Retinal pigment epithelial cell (primary cell): ENCODE measurements around the gene ATG4D.

Source experiments
- DNase-seq: peaks from one replicate; pipeline ENCODE4 v3.0.0-alpha.2; 2010; ENCODE audit warnings: low read depth
- H3K4me3 ChIP-seq: 2 replicates; pipeline ENCODE4 v1.5.1; 2011; ENCODE audit warnings: mild to moderate bottlenecking, low read length, control low read depth, moderate library complexity
- TF ChIP-seq, protein P1 (sequence below): conservative IDR thresholded peaks from 2 replicates; pipeline ENCODE4 v1.5.1; 2011; ENCODE audit warnings: low read depth, low read length, control low read depth, inconsistent platforms

ATG4D gene

GRCh38 chr19:10560154-10560553 is 16.4 kb downstream of the ATG4D start:
- no peak for DNase-seq
- TF ChIP-seq, protein P1, sequence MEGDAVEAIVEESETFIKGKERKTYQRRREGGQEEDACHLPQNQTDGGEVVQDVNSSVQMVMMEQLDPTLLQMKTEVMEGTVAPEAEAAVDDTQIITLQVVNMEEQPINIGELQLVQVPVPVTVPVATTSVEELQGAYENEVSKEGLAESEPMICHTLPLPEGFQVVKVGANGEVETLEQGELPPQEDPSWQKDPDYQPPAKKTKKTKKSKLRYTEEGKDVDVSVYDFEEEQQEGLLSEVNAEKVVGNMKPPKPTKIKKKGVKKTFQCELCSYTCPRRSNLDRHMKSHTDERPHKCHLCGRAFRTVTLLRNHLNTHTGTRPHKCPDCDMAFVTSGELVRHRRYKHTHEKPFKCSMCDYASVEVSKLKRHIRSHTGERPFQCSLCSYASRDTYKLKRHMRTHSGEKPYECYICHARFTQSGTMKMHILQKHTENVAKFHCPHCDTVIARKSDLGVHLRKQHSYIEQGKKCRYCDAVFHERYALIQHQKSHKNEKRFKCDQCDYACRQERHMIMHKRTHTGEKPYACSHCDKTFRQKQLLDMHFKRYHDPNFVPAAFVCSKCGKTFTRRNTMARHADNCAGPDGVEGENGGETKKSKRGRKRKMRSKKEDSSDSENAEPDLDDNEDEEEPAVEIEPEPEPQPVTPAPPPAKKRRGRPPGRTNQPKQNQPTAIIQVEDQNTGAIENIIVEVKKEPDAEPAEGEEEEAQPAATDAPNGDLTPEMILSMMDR: no peak
- no peak overlapping the region for H3K4me3 ChIP-seq

GRCh38 chr19:10562609-10563008 is 18.9 kb downstream of the ATG4D start:
- TF ChIP-seq, protein P1: no peak
- DNase-seq: no peak
- H3K4me3 ChIP-seq: no peak overlapping the region

DNA sequence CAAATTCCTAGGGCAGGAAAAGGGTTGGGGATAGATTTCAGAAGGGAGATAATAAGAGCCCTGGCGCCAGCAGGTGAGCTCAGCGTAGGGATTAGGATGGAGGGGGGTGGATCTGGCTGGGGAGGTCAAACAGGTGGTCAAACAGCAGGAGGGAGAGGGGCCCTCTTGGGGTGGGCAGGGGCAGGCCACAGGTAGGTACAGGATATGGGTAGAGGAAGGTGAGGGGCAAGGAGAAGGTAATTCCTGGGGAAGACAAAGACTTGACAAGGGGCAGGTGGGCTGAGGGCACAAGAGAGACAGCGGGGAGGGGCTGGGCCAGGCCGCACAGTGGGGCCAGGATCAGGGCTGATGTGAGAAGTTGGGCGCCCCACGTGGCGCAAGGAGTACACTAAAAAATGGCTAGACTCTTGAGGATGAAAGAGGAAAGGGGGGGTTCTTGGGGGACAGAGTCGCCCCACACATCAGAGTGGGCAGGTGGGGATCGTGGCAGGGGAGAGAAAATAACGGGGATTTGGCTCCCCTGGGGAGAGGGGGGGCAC is 21.4 kb downstream of the ATG4D start:
- peak overlapping the region; percentile 87 for H3K4me3 ChIP-seq
- TF ChIP-seq, protein P1: peak; percentile 39
- no peak for DNase-seq

DNA sequence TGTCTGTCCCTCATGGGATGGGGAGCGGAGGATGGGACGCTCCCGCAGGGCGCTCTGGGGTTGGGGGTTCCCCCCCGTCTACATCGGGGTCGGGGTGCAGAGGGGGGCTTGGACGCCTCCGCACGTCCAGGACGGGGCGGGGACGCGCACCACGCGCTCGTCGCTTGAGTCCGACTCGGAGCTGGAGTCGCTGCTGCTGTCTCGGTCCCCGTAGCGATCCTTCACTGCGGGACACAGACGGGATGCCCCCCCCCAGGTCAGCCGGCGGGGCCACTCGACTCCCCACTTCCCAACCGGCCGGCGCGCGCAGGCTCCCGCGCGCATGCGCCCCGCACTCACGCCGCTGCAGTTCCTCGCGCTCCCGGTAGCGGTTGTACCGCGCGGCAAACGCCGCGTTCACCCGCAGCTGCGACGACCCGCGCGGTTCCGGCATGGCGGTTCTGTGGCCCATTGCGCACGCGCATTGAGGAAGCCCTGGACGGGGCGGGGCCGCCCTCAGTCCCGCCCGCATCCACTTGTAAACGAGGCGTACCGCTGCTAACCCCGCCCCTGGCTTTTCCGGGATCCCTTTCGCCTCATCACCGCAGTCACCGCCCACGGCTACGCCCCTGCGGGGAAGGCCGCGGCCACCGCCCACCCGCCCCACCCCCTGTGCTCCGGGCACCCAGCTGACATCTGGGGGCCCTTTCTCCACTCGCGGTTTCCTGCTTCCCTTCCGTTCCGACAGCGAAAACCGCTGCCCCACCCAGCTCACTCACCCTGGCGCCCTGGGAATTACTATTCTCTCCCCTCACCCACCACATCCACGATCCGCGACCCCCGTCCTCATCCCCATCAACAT is 22.1 kb downstream of the ATG4D start, which contains the start of gene KRI1:
Gene KRI1, minus strand, starts transcription at position 444 of the 841 bp plus-strand sequence. Its CDS starts 11 bp downstream, at position 433.
- peak; percentile 77 for DNase-seq
- TF ChIP-seq, protein P1: peak; percentile 26
- H3K4me3 ChIP-seq: peak within 1 kb of the TSS; percentile 87

DNA sequence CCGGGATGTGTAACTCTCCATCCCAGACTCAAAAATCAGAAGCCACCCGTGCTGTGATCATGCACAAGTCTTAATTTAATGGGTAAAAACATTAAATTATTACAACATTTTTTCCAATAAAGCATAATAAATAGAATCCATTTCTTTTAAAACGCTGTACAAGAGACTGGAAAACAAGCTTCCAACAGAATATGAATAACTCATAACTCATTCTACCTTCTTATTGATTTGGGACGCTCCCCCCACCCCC is 22.6 kb downstream of the ATG4D start:
- H3K4me3 ChIP-seq: peak overlapping the region; percentile 87
- no peak for DNase-seq
- TF ChIP-seq, protein P1: no peak

GRCh38 chr19:10566658-10567410 is 23.1 kb downstream of the ATG4D start:
- no peak for DNase-seq
- no peak overlapping the region for H3K4me3 ChIP-seq
- TF ChIP-seq, protein P1: no peak
